Measurements from ENCODE around the gene AIFM3.

- no peak for TF ChIP-seq POLR2A (IDR thresholded peaks at IDR 0.05; ENCODE audit: low read length)
- TF ChIP-seq GATA1 (IDR thresholded peaks at IDR 0.05; ENCODE audit: low read depth, low read length), result no peak
These were observed 51.3 kb downstream of the AIFM3 start for GRCh38 chr22:21018314-21018713.
